GM10266 (cell line): ENCODE data around the gene FAM221B.

Experiments used
- DNase-seq: peaks from one replicate; pipeline ENCODE4 v3.0.0; 2012; ENCODE audit errors: extremely low spot score
- TF ChIP-seq, protein P1 (sequence below): IDR thresholded peaks from 2 replicates; pipeline ENCODE4 v1.5.1; 2012; ENCODE audit warnings: mild to moderate bottlenecking, low read depth; ENCODE audit not compliant: control insufficient read depth, insufficient read depth; ENCODE audit errors: missing control alignments

The FAM221B gene

DNA sequence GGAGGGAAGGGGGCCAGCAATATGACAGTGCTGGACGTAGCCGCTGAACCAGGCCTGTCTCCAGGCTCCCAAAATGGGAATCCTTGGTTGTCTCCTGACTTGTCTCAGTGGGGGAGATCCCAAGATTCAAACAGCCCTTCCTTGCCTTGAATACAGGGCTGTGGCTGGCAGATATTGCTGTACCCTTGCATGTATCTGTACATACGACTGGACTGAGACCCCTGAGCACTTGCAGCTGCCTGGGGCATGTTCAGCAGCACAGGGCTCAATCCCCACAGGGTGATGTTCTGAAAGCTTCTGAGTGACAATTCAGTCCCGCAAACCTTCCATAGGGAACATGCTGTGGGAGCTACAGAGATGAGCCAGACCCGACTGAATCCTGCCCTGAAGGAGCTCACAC, 28.4 kb upstream of the FAM221B start:
- no peak for DNase-seq
- TF ChIP-seq, protein P1, sequence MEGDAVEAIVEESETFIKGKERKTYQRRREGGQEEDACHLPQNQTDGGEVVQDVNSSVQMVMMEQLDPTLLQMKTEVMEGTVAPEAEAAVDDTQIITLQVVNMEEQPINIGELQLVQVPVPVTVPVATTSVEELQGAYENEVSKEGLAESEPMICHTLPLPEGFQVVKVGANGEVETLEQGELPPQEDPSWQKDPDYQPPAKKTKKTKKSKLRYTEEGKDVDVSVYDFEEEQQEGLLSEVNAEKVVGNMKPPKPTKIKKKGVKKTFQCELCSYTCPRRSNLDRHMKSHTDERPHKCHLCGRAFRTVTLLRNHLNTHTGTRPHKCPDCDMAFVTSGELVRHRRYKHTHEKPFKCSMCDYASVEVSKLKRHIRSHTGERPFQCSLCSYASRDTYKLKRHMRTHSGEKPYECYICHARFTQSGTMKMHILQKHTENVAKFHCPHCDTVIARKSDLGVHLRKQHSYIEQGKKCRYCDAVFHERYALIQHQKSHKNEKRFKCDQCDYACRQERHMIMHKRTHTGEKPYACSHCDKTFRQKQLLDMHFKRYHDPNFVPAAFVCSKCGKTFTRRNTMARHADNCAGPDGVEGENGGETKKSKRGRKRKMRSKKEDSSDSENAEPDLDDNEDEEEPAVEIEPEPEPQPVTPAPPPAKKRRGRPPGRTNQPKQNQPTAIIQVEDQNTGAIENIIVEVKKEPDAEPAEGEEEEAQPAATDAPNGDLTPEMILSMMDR: no peak

DNA sequence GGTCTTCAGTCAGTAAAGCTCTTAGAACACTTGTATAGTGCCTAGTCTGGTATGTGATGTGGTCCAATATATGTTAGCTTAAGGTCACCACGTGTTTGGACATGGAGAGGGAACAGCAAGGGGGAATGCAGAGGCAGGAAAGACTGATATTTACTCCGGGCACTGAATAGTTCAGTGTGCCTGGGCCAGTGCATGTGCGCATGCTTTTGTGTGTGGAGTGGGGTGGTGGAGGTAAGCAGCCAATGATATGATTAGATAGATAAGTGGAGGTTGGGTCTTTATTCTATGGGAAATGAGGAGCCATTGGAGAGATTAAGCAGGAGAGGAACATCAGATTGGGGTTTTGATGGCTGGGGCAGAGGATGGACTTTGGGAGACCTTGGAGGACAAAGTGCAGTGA, 27.7 kb upstream of the FAM221B start:
- DNase-seq: no peak
- TF ChIP-seq, protein P1: no peak

DNA sequence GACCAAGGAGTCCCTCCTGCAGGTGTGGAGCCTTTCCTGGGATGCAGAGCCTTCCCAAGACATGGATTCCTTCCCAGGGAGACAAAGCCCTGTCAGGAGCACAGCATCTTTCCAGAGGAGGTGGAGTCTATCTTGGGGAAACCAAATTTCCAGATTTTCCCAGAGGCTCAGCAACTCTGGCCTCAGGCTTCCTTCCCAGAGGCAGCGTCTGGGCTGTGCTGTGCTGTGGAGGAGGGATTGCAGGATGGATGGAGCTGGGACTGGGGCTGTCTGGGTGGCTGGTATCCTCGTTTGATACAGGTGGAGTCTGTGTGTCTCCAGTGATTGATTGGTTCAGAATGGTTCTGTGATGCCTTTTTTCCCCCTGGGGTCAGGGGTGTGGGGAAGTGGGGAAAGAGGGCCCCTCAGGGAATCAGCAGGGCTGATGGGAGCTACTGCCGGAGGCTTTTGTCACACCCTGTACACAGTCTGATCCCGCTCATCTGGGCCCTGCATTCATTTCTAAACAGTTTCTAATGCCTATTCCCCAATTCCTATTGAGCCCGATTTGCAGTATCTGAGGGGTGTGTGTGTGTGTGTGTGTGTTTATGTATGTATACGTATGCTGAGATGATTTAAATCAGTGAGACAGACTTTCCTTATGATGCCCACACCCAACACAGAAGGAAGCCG, 25.7 kb upstream of the FAM221B start:
- TF ChIP-seq, protein P1: no peak
- no peak for DNase-seq

DNA sequence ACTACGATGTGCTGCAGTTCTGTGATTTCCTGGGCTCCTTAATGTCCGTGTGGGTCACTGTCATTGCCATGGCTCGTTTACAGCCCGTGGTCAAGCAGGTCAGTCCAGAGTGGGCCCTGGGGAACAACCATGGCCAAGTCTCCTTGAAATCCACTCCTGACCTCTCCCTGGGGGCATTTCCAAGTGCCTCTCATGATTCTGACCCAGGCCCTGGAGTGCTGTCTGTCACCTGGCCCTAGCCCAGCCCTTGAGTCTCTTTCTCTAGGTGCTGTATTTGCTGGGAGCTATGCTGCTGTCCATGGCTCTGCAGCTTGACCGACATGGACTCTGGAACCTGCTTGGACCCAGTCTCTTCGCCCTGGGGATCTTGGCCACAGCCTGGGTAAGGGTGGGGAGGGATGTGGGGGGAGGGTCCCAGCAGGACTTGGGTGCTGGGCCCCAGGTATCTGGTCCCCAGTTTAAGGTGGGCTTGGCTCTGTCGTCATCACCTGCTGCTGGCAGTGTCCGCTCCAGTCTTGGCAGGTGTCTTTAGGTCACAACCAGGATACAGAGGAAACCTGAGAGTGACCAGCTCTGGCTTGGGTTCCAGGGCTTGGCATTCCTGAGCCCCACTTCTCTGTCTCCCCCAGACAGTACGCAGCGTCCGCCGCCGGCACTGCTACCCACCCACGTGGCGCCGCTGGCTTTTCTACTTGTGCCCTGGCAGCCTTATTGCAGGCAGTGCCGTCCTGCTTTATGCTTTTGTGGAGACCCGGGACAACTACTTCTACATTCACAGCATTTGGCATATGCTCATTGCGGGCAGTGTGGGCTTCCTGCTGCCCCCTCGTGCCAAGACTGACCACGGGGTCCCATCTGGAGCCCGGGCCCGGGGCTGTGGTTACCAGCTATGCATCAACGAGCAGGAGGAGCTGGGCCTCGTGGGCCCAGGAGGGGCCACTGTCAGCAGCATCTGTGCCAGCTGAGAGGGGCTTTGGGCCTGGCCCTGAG, 24.6 kb upstream of the FAM221B start:
- TF ChIP-seq, protein P1: no peak
- DNase-seq: no peak

DNA sequence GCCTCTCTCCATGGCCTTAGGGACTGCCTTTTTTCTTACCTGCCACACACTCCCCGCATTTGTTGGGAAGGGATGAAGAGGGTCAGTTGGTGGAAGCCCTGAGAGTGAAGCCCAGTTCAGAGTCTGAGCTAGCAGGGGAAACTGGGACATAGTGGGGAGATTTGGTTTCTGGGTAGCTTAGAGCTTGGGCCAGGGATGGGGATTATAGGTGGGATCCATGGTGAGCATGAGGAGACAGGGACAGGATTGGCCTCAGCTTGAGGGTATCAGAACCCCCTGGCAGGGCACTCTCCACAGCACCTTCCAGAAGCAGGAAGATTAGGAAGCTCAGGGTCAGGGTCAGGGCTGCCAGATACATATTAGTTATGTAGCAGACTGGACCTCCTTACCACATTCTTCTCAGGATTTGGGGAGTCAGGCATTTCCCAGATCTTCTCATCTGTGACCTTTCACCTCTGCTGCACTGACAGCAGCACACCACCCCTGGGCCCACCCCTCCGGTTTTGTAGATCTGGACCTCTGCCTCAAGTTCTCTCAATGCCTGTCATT, 23.8 kb upstream of the FAM221B start:
- TF ChIP-seq, protein P1: no peak
- DNase-seq: no peak

DNA sequence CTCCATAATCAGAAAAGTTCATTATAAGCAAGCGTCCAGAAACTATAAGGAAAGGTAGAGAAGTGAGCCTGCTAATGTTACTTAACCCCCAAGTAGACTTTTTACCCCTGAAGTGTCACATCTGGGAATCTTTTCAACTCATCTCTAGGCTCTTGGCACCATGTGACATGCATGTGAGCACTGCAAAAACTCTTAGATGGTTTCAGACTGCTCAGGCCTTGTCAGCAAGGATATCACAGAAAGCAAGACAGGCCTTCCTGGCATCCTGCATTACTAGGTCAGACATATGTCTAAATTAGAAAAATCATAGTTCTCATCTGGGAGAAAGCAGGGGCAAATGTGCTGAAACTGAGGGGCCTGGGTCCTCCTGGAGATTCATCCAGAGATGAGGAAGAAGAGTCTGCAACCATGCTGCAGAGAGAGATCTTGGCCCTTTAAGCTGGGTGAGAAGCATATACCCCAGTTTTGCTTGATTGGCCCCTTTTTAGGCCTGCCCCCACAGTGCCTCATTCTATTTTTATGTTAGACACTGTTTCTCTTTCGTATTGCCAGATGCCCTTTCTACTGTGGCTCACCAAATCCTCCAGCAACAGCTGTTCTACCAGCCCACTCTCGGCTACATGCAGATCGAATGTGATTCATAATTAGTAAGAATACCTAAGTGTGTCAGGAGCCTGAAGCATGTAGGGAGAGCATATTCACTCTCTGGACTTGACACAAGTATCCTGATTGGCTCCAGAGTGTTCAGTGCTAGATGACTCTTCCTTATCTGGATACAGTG, 19.4 kb upstream of the FAM221B start:
- peak; percentile 89 for DNase-seq
- TF ChIP-seq, protein P1: no peak
